Panc1 (cell line): ENCODE data around the gene C2CD3.

Experiments
- POLR2AphosphoS5 ChIP-seq: IDR thresholded peaks from 2 replicates; pipeline ENCODE4 v1.6.1; 2012; ENCODE audit warnings: mild to moderate bottlenecking, low read depth, low read length, moderate library complexity
- SIN3A ChIP-seq: IDR thresholded peaks from 2 replicates; pipeline ENCODE4 v1.6.1; 2012; ENCODE audit warnings: low read depth, mild to moderate bottlenecking, low read length, moderate library complexity, borderline replicate concordance; ENCODE audit not compliant: insufficient read depth
- TF ChIP-seq, protein P1 (sequence below): fragments of 450-650 bp; IDR thresholded peaks from 2 replicates; pipeline ENCODE4 v1.5.1; 2017; ENCODE audit warnings: mild to moderate bottlenecking
- TF ChIP-seq, protein P2 (sequence below), 2 experiments: IDR thresholded peaks; 2 replicates each; pipeline ENCODE4 v1.6.1; 2011 to 2012; ENCODE audit warnings: low read depth in 2 of 2, control low read depth in 1 of 2, low read length in 1 of 2, mild to moderate bottlenecking in 1 of 2, moderate library complexity in 1 of 2; ENCODE audit not compliant: insufficient read depth in 1 of 2

DNA sequence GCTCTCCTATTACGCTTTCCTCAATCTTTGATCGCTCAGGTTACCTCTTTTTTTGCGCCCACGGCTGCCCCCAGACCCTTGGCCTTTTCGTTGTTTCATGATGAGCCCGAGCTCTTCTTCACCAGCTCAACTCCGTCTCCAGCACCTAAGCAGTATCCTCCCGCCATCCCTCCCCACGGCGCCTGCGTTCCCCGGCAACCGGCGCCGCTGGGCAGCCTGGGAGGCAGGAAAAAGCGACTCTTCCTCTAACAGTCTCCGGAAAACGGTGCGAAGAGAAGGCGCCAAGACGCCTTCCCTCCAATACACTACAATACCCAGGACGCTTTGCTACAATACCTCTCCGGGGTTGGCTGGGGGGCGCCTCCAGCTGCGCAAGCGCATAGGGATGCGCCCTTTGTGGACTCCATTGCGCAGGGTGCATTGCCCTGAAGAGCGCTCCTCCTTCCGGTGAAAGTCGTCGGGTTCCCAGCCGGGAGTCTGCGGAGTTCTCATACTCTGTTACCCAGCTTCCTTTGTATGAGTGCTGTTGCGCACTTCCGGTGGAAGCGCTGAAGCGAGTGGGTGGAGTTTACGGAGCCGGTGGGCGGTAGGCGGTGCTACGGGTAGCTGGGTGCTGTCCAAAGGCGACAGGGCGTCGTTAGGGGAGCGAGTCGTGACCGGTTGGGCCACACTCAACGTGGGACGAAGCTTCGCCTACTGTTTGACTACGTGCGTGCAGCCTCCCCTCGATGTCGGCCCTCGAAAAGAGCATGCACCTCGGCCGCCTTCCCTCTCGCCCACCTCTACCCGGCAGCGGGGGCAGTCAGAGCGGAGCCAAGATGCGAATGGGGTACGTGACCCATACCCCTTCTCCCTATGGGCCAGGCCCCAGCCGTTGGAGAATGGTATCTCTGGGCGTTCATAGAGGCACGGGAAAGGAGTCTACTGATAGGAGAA, at the start of gene C2CD3, which contains the start of gene PPME1:
- TF ChIP-seq, protein P1, sequence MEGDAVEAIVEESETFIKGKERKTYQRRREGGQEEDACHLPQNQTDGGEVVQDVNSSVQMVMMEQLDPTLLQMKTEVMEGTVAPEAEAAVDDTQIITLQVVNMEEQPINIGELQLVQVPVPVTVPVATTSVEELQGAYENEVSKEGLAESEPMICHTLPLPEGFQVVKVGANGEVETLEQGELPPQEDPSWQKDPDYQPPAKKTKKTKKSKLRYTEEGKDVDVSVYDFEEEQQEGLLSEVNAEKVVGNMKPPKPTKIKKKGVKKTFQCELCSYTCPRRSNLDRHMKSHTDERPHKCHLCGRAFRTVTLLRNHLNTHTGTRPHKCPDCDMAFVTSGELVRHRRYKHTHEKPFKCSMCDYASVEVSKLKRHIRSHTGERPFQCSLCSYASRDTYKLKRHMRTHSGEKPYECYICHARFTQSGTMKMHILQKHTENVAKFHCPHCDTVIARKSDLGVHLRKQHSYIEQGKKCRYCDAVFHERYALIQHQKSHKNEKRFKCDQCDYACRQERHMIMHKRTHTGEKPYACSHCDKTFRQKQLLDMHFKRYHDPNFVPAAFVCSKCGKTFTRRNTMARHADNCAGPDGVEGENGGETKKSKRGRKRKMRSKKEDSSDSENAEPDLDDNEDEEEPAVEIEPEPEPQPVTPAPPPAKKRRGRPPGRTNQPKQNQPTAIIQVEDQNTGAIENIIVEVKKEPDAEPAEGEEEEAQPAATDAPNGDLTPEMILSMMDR, result peak; percentile 66
- TF ChIP-seq, protein P2, sequence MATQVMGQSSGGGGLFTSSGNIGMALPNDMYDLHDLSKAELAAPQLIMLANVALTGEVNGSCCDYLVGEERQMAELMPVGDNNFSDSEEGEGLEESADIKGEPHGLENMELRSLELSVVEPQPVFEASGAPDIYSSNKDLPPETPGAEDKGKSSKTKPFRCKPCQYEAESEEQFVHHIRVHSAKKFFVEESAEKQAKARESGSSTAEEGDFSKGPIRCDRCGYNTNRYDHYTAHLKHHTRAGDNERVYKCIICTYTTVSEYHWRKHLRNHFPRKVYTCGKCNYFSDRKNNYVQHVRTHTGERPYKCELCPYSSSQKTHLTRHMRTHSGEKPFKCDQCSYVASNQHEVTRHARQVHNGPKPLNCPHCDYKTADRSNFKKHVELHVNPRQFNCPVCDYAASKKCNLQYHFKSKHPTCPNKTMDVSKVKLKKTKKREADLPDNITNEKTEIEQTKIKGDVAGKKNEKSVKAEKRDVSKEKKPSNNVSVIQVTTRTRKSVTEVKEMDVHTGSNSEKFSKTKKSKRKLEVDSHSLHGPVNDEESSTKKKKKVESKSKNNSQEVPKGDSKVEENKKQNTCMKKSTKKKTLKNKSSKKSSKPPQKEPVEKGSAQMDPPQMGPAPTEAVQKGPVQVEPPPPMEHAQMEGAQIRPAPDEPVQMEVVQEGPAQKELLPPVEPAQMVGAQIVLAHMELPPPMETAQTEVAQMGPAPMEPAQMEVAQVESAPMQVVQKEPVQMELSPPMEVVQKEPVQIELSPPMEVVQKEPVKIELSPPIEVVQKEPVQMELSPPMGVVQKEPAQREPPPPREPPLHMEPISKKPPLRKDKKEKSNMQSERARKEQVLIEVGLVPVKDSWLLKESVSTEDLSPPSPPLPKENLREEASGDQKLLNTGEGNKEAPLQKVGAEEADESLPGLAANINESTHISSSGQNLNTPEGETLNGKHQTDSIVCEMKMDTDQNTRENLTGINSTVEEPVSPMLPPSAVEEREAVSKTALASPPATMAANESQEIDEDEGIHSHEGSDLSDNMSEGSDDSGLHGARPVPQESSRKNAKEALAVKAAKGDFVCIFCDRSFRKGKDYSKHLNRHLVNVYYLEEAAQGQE (IDR thresholded peaks at IDR 0.05; ENCODE audit: insufficient read depth in 1 of 2, low read depth in 2 of 2, low read length in 1 of 2), result peak; percentile 62 to 86; a peak in 3 of 4 replicates
- TF ChIP-seq SIN3A (peak; percentile 62), POLR2AphosphoS5 (peak; percentile 84; the same call in 1 of the 2 replicates)
